ENCODE measurements around the gene ZNF331.

The ZNF331 gene

GRCh38 chr19:53577968-53578367 lies 40.0 kb downstream of the ZNF331 start:
- no peak for DNase-seq (ENCODE audit: low read depth)
- no peak overlapping the region for H3K4me3 ChIP-seq (ENCODE audit: low read length)
- TF ChIP-seq CTCF (IDR thresholded peaks at IDR 0.05; ENCODE audit: insufficient read depth, low read depth, low read length, missing control alignments) = no peak

- no peak for TF ChIP-seq CTCF (IDR thresholded peaks at IDR 0.05; ENCODE audit: insufficient read depth, low read depth, low read length, missing control alignments)
- no peak for DNase-seq (ENCODE audit: low read depth)
- no peak overlapping the region for H3K4me3 ChIP-seq (ENCODE audit: low read length)
Observed at GRCh38 chr19:53579518-53579917, 41.6 kb downstream of the ZNF331 start.

GRCh38 chr19:53580871-53581835 lies 43.2 kb downstream of the ZNF331 start:
- no peak for DNase-seq (ENCODE audit: low read depth)
- no peak for TF ChIP-seq CTCF (IDR thresholded peaks at IDR 0.05; ENCODE audit: insufficient read depth, low read depth, low read length, missing control alignments)
- H3K4me3 ChIP-seq (ENCODE audit: low read length) = no peak overlapping the region

GRCh38 chr19:53581871-53582279 lies 43.9 kb downstream of the ZNF331 start:
- TF ChIP-seq CTCF (IDR thresholded peaks at IDR 0.05; ENCODE audit: insufficient read depth, low read depth, low read length, missing control alignments) = no peak
- H3K4me3 ChIP-seq (ENCODE audit: low read length) = no peak overlapping the region
- no peak for DNase-seq (ENCODE audit: low read depth)

GRCh38 chr19:53583181-53583580 lies 45.2 kb downstream of the ZNF331 start:
- no peak for TF ChIP-seq CTCF (IDR thresholded peaks at IDR 0.05; ENCODE audit: insufficient read depth, low read depth, low read length, missing control alignments)
- no peak overlapping the region for H3K4me3 ChIP-seq (ENCODE audit: low read length)
- DNase-seq (ENCODE audit: low read depth) = no peak

- no peak for DNase-seq (ENCODE audit: low read depth)
- H3K4me3 ChIP-seq (ENCODE audit: low read length) = no peak overlapping the region
- TF ChIP-seq CTCF (IDR thresholded peaks at IDR 0.05; ENCODE audit: insufficient read depth, low read depth, low read length, missing control alignments) = no peak
Observed at GRCh38 chr19:53586277-53586691, 48.3 kb downstream of the ZNF331 start.

All from epithelial cell of esophagus (primary cell).